ENCODE results near the gene ANKRD34B. TPM values are rescaled to one million over a fixed set of nuclear protein-coding genes. Genes with fewer than 3 reads are reported as not detected.

Gene ANKRD34B
- total RNA-seq, 1 experiment from 2014 or later: not detected

GRCh38 chr5:80565330-80565729 is 4.8 kb downstream of the ANKRD34B start:
- H2AFZ ChIP-seq (ENCODE audit: low read depth, low read length, poor library complexity, severe bottlenecking): no peak overlapping the region
- ATAC-seq: no peak
- no TSS peak for BruUV-seq (replicated peaks)
- H3K79me2 ChIP-seq (ENCODE audit: insufficient read depth, low read length): no peaks in the 10 kb centered on the region
- no peak overlapping the region for H3K27ac ChIP-seq (ENCODE audit: low read depth, low read length)
- no peak for DNase-seq (ENCODE audit: low read depth, low spot score)
- no peaks in the 10 kb centered on the region for H3K9me2 ChIP-seq (ENCODE audit: insufficient read depth)
- TF ChIP-seq SIN3A (IDR thresholded peaks at IDR 0.05; ENCODE audit: low read depth) (no peak), SP1 (IDR thresholded peaks at IDR 0.05; ENCODE audit: low read depth) (no peak), EZH2phosphoT487 (IDR thresholded peaks at IDR 0.05; ENCODE audit: borderline replicate concordance) (no peak), RAD21 (IDR thresholded peaks at IDR 0.05; ENCODE audit: low read depth) (no peak), JUND (IDR thresholded peaks at IDR 0.05) (no peak), ELF1 (IDR thresholded peaks at IDR 0.05; ENCODE audit: borderline replicate concordance, low read depth) (no peak), CEBPB (IDR thresholded peaks at IDR 0.05; ENCODE audit: low read depth) (no peak), ATF3 (IDR thresholded peaks at IDR 0.05) (no peak), ZBTB33 (IDR thresholded peaks at IDR 0.05; ENCODE audit: extremely low read depth, insufficient replicate concordance, low read length) (no peak), ZFX (IDR thresholded peaks at IDR 0.05) (no peak)
- H3K27me3 ChIP-seq (ENCODE audit: insufficient read depth, low read length): no peaks in the 10 kb centered on the region
- no peaks in the 10 kb centered on the region for H3K4me1 ChIP-seq (ENCODE audit: control insufficient read depth in 1 of 2, insufficient read depth in 2 of 2, low read length in 2 of 2)
- ChIA-PET CTCF (no interaction called here), POLR2A (no interaction called here), RAD21 (ENCODE audit: low non-redundant PET in 1 of 2, low total read pairs in 2 of 2, uncharacterized antibody in 2 of 2, unreplicated experiment in 2 of 2) (no interaction called here)
- no peaks in the 10 kb centered on the region for H3K36me3 ChIP-seq (ENCODE audit: control insufficient read depth in 1 of 2, insufficient read depth in 2 of 2, low read length in 2 of 2)
- H4K20me1 ChIP-seq (ENCODE audit: insufficient read depth): no peaks in the 10 kb centered on the region
- no peak overlapping the region for H3K9ac ChIP-seq (ENCODE audit: low read length)
- H3K9me3 ChIP-seq (ENCODE audit: control insufficient read depth in 1 of 2, insufficient read depth in 1 of 2, low read depth in 1 of 2, low read length in 2 of 2): no peaks in the 10 kb centered on the region
- intact Hi-C loops (cut with micrococcal nuclease): no loop called here
- H3K4me3 ChIP-seq (replicated peaks in 1 of 2; ENCODE audit: low read depth in 1 of 2, low read length in 2 of 2): no peak overlapping the region
- no peak overlapping the region for H3K4me2 ChIP-seq (ENCODE audit: low read length)

GRCh38 chr5:80559244-80559643 is 10.8 kb downstream of the ANKRD34B start:
- Histone ChIP-seq H2AFZ (ENCODE audit: low read depth, low read length, poor library complexity, severe bottlenecking) (no peak overlapping the region), H3K4me3 (replicated peaks in 1 of 2; ENCODE audit: low read depth in 1 of 2, low read length in 2 of 2) (no peak overlapping the region), H3K36me3 (ENCODE audit: control insufficient read depth in 1 of 2, insufficient read depth in 2 of 2, low read length in 2 of 2) (no peaks in the 10 kb centered on the region), H3K9me2 (ENCODE audit: insufficient read depth) (no peaks in the 10 kb centered on the region), H3K4me2 (ENCODE audit: low read length) (no peak overlapping the region), H3K27ac (ENCODE audit: low read depth, low read length) (no peak overlapping the region), H3K9me3 (ENCODE audit: control insufficient read depth in 1 of 2, insufficient read depth in 1 of 2, low read depth in 1 of 2, low read length in 2 of 2) (no peaks in the 10 kb centered on the region), H4K20me1 (ENCODE audit: insufficient read depth) (no peaks in the 10 kb centered on the region), H3K79me2 (ENCODE audit: insufficient read depth, low read length) (no peaks in the 10 kb centered on the region), H3K27me3 (ENCODE audit: insufficient read depth, low read length) (no peaks in the 10 kb centered on the region), H3K9ac (ENCODE audit: low read length) (no peak overlapping the region), H3K4me1 (ENCODE audit: control insufficient read depth in 1 of 2, insufficient read depth in 2 of 2, low read length in 2 of 2) (no peaks in the 10 kb centered on the region)
- intact Hi-C loops (cut with micrococcal nuclease): no loop called here
- ChIA-PET POLR2A (no interaction called here), CTCF (no interaction called here), RAD21 (ENCODE audit: low non-redundant PET in 1 of 2, low total read pairs in 2 of 2, uncharacterized antibody in 2 of 2, unreplicated experiment in 2 of 2) (no interaction called here)
- BruUV-seq (replicated peaks): no TSS peak
- DNase-seq (ENCODE audit: low read depth, low spot score): no peak
- ATAC-seq: no peak
- TF ChIP-seq ATF3 (IDR thresholded peaks at IDR 0.05): no peak
- TF ChIP-seq CEBPB (IDR thresholded peaks at IDR 0.05; ENCODE audit: low read depth): no peak
- TF ChIP-seq EGR1 (IDR thresholded peaks at IDR 0.05; ENCODE audit: low read depth): no peak
- TF ChIP-seq ELF1 (IDR thresholded peaks at IDR 0.05; ENCODE audit: borderline replicate concordance, low read depth): no peak
- TF ChIP-seq POLR2A (IDR thresholded peaks at IDR 0.05; ENCODE audit: borderline replicate concordance, extremely low read depth, insufficient read depth, insufficient read length): no peak
- TF ChIP-seq RAD21 (IDR thresholded peaks at IDR 0.05; ENCODE audit: low read depth): no peak

All from HCT116 (cell line).